Adrenal gland (tissue), 12 donors: ENCODE data around the gene NECAB3. TPM values are rescaled to one million over a fixed set of nuclear protein-coding genes. Genes with fewer than 3 reads are reported as not detected.

Experiments
- DNase-seq, 7 donors: peaks; one replicate each; pipeline ENCODE4 v3.0.0-alpha.2; 2019 to 2020
- H3K27ac ChIP-seq, 5 donors: fragments of 200-600 bp; sonication (generic) in 4 of 5; 1 replicate in 3 of 5; 2 replicates in 2 of 5; pipeline versions ENCODE4 v1.5.1 to v1.8.0; 2016 to 2020; ENCODE audit warnings: mild to moderate bottlenecking in 1 of 5
- H3K27me3 ChIP-seq: fragments of 200-600 bp; 2 replicates; pipeline ENCODE4 v1.8.0; 2021
- H3K36me3 ChIP-seq, 2 donors: fragments of 200-600 bp; replicated peaks in 1 of 2; 1 replicate in 1 of 2; 2 replicates in 1 of 2; pipeline versions ENCODE4 v1.5.1 to v1.8.0; 2018 to 2022
- H3K4me1 ChIP-seq, 2 donors: fragments of 200-600 bp; replicated peaks in 1 of 2; 1 replicate in 1 of 2; 2 replicates in 1 of 2; pipeline versions ENCODE4 v1.5.1 to v1.8.0; 2018 to 2021
- H3K4me3 ChIP-seq, 4 donors: fragments of 200-600 bp; sonication (generic) in 3 of 4; one replicate each; pipeline ENCODE4 v1.5.1; 2016 to 2018
- H3K9me3 ChIP-seq, 3 donors: fragments of 200-600 bp; sonication (generic) in 1 of 3; replicated peaks in 1 of 3; 1 replicate in 2 of 3; 2 replicates in 1 of 3; pipeline versions ENCODE4 v1.5.1 to v1.8.0; 2016 to 2021
- CTCF ChIP-seq, 6 experiments: fragments of 450-650 bp in 4 of 6; fragments of 200-600 bp in 2 of 6; sonication (generic) in 1 of 6; IDR thresholded peaks; 1 replicate in 5 of 6; 2 replicates in 1 of 6; pipeline versions ENCODE4 v1.5.1 to v1.8.0; 2016 to 2021; ENCODE audit warnings: antibody characterized with exemption in 6 of 6, mild to moderate bottlenecking in 2 of 6, moderate library complexity in 1 of 6
- POLR2A ChIP-seq, 2 donors: fragments of 450-650 bp; IDR thresholded peaks; one replicate each; pipeline ENCODE4 v1.6.1; 2017; ENCODE audit warnings: antibody characterized with exemption in 2 of 2, mild to moderate bottlenecking in 2 of 2, moderate library complexity in 1 of 2
- WGBS, 4 donors: extraction: QIAGEN DNeasy Blood & Tissue Kit in 2 of 4; methylation state at CpG; one replicate each; pipeline versions ENCODE4 v1.1.5 to v1.1.7; 2013 to 2017; 5-methylcytosine and 5-hydroxymethylcytosine counted together
- intact Hi-C, 2 donors: fragments of 100-400 bp; cut with DNase I; formaldehyde crosslinking; loops; one replicate each; pipeline versions ENCODE4 v1.14.1 to v1.15.0; 2022 to 2023
- polyA plus RNA-seq, 3 donors: library from polyadenylated mRNA; stranded (reverse); fragments of 200-250 nt in 2 of 3; fragments of 350-450 nt in 1 of 3; fragmentation: Illumina TruSeq in 1 of 3; extraction: RNeasy Lipid Tissue Mini Kit (QIAGEN cat#74804) in 1 of 3; gene quantifications; one replicate each; pipeline ENCODE4 v1.2.3, GENCODE V29; 2013 to 2014
- total RNA-seq, 9 donors: library from RNA; depleted of rRNA in 4 of 9; stranded (reverse); fragments of >200 nt in 4 of 9; fragments of 120-200 nt in 1 of 9; fragmentation: NEBNext Ultra II Directional in 1 of 9; extraction: Animal tissue kit (Norgen Biotek cat#: 25700) in 1 of 9; gene quantifications; one replicate each; pipeline versions ENCODE4 v1.1.0 to v1.2.4, GENCODE V29; 2013 to 2023
- donor health status: healthy with polysubstance abuse.
- donor health status: Bipolar disorder and iron deficiency.
- donor health status: DM: yes; HTN: yes; CAD: no.
- donor health status: DM: no; HTN: no; CAD: no.
- donor health status: DM: no; HTN: no; CAD: no.
- donor health status: DM: yes; HTN: yes; CAD: no.

The NECAB3 gene
- total and polyA plus RNA-seq, 12 donors: 23.4 to 279 (median 142) TPM

- no peaks in the 10 kb centered on the region for H3K27me3 ChIP-seq
- DNase-seq: peak; percentile 58 to 89 (median 77)
- H3K27ac ChIP-seq: peak overlapping the region; percentile 89 to 97 (median 95)
- WGBS, 4 donors: 21 to 24% (median 23%) methylated on average over 16 of the region's 16 CpGs
- no peaks in the 10 kb centered on the region for H3K9me3 ChIP-seq
- peaks cover 0 to 17% of the 10 kb centered on the region in 2 donors for H3K36me3 ChIP-seq
- TF ChIP-seq CTCF (IDR thresholded peaks at IDR 0.05) (no peak), POLR2A (IDR thresholded peaks at IDR 0.05) (peak in 1 of 2 donors; percentile 22)
- intact Hi-C loops: no loop called here
- H3K4me3 ChIP-seq: peak overlapping the region in 1 of 4 donors; percentile 97
- H3K4me1 ChIP-seq: peaks cover 34 to 44% of the 10 kb centered on the region in 2 donors
These were observed 1.1 kb upstream of the NECAB3 start for GRCh38 chr20:33675136-33675959.

GRCh38 chr20:33673410-33674293 lies 576 bp downstream of the NECAB3 start:
- intact Hi-C loops: no loop called here
- Histone ChIP-seq H3K27me3 (no peaks in the 10 kb centered on the region), H3K4me1 (peaks cover 34 to 44% of the 10 kb centered on the region in 2 donors), H3K4me3 (peak overlapping the region; percentile 11 to 97 (median 52)), H3K36me3 (peaks cover 0 to 33% of the 10 kb centered on the region in 2 donors), H3K27ac (peak overlapping the region; percentile 41 to 97 (median 91)), H3K9me3 (no peaks in the 10 kb centered on the region)
- TF ChIP-seq CTCF (IDR thresholded peaks at IDR 0.05) (no peak), POLR2A (IDR thresholded peaks at IDR 0.05) (no peak)
- WGBS, 4 donors: 6 to 31% (median 12%) methylated on average over 11 to 29 of the region's 29 CpGs
- DNase-seq: peak in 3 of 7 donors; percentile 39 to 47 (median 40)

GRCh38 chr20:33673114-33673409 lies 1.2 kb downstream of the NECAB3 start:
- WGBS, 4 donors: 38 to 58% (median 47%) methylated on average over 3 to 4 of the region's 4 CpGs
- TF ChIP-seq CTCF (IDR thresholded peaks at IDR 0.05) (no peak), POLR2A (IDR thresholded peaks at IDR 0.05) (no peak)
- H3K27ac ChIP-seq: peak overlapping the region; percentile 41 to 97 (median 91)
- peak in 1 of 7 donors; percentile 25 for DNase-seq
- H3K9me3 ChIP-seq: no peaks in the 10 kb centered on the region
- H3K36me3 ChIP-seq: peaks cover 0 to 36% of the 10 kb centered on the region in 2 donors
- H3K4me3 ChIP-seq: peak overlapping the region in 2 of 4 donors; percentile 55 to 97
- H3K4me1 ChIP-seq: peaks cover 36 to 47% of the 10 kb centered on the region in 2 donors
- H3K27me3 ChIP-seq: no peaks in the 10 kb centered on the region
- intact Hi-C loops: no loop called here
